HG03095 (cell line): ENCODE data around the gene DNAJB12.
A peak's percentile ranks its signal among the peaks of the same experiment; 100 is the strongest.
"Not testable (repeated sequence)": the region's sequence is repeated elsewhere in the genome, so short reads cannot be mapped to it uniquely, and the experiment has no call there.

Experiments used
- ATAC-seq: cut with Tn5 transposase; IDR thresholded peaks from one replicate; pipeline ENCODE4 v1.9.1; 2021; ENCODE audit warnings: moderate library complexity; ENCODE audit not compliant: unreplicated experiment

DNAJB12 gene

GRCh38 chr10:72297281-72297804 is 57.4 kb downstream of the DNAJB12 start:
- peak; percentile 37 for ATAC-seq

- not testable (repeated sequence) for ATAC-seq
Measured at GRCh38 chr10:72296829-72297280, 57.9 kb downstream of the DNAJB12 start.

- no peak for ATAC-seq
Measured at GRCh38 chr10:72295330-72295910, 59.3 kb downstream of the DNAJB12 start.

GRCh38 chr10:72292223-72292691 is 62.5 kb downstream of the DNAJB12 start:
- ATAC-seq, result no peak

GRCh38 chr10:72291019-72291532 is 63.6 kb downstream of the DNAJB12 start:
- no peak for ATAC-seq

- no peak for ATAC-seq
Measured at GRCh38 chr10:72285972-72286521, 68.7 kb downstream of the DNAJB12 start.

GRCh38 chr10:72283131-72283530 is 71.6 kb downstream of the DNAJB12 start:
- ATAC-seq, result no peak
